HG03064 (cell line): ENCODE data around the gene RAD51B.

Experiments
- ATAC-seq: cut with Tn5 transposase; IDR thresholded peaks from one replicate; pipeline ENCODE4 v1.9.1; 2021; ENCODE audit warnings: low read depth; ENCODE audit not compliant: unreplicated experiment

RAD51B gene

GRCh38 chr14:68336165-68336564, 516.6 kb downstream of the RAD51B start:
- no peak for ATAC-seq

GRCh38 chr14:68337279-68337678, 517.7 kb downstream of the RAD51B start:
- ATAC-seq: no peak

GRCh38 chr14:68340262-68340661, 520.7 kb downstream of the RAD51B start:
- ATAC-seq: no peak

- ATAC-seq: peak; percentile 71
Observed at GRCh38 chr14:68341411-68342212, 522.0 kb downstream of the RAD51B start.

GRCh38 chr14:68342216-68342763, 522.7 kb downstream of the RAD51B start:
- ATAC-seq: peak; percentile 7

GRCh38 chr14:68343534-68344118, 524.0 kb downstream of the RAD51B start:
- ATAC-seq: no peak

GRCh38 chr14:68345738-68346137, 526.2 kb downstream of the RAD51B start:
- ATAC-seq: no peak

- ATAC-seq: no peak
Observed at GRCh38 chr14:68346556-68347343, 527.2 kb downstream of the RAD51B start.

- no peak for ATAC-seq
Observed at GRCh38 chr14:68349900-68350629, 530.5 kb downstream of the RAD51B start.

GRCh38 chr14:68355415-68355814, 535.8 kb downstream of the RAD51B start:
- ATAC-seq: no peak

GRCh38 chr14:68357777-68358176, 538.2 kb downstream of the RAD51B start:
- ATAC-seq: no peak

GRCh38 chr14:68358500-68358899, 538.9 kb downstream of the RAD51B start:
- no peak for ATAC-seq

GRCh38 chr14:68359022-68359836, 539.6 kb downstream of the RAD51B start:
- ATAC-seq: no peak

GRCh38 chr14:68359837-68360552, 540.4 kb downstream of the RAD51B start:
- no peak for ATAC-seq

- no peak for ATAC-seq
Observed at GRCh38 chr14:68361231-68361630, 541.7 kb downstream of the RAD51B start.

GRCh38 chr14:68362846-68363245, 543.3 kb downstream of the RAD51B start:
- no peak for ATAC-seq

- no peak for ATAC-seq
Observed at GRCh38 chr14:68363466-68363842, 543.9 kb downstream of the RAD51B start.

- no peak for ATAC-seq
Observed at GRCh38 chr14:68363843-68364767, 544.5 kb downstream of the RAD51B start.
